Stimulated activated CD4-positive, alpha-beta T cell treated with anti-CD3 and anti-CD28 coated beads, Interleukin-2, amount 100 ng/mL, for 24 hours (primary cell): Measurements from ENCODE around the gene ATP11B.

Experiments
- DNase-seq, 2 donors: peaks; one replicate each; pipeline ENCODE4 v3.0.0-alpha.2; 2020

Gene ATP11B

GRCh38 chr3:182792901-182793662 is at the start of gene ATP11B:
Gene ATP11B (plus strand): TSS chr3:182793504. CDS start chr3:182793760, 256 bp downstream.
- DNase-seq: peak; percentile 79 to 81

DNA sequence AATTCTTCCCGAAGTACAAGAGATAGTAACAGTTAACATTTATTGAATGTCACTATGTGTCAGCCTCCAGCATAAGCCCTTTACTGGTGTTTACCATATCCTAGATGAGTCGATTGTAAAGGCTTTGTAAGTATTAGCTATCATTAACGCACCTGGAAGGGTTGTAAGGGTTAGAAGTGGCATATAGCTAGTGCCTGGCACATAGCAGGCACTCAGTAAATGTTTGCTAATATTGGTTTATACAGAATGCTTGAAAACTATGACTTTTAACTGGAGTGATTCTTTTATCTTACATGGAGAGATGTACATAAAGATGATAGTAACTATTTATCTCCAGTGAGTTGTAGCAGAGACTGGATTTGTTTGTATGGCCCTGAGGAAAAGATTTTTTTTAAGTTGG is 46.3 kb upstream of the ATP11B start:
- no peak for DNase-seq

- no peak for DNase-seq
Observed at GRCh38 chr3:182755308-182755707, 38.0 kb upstream of the ATP11B start.

DNA sequence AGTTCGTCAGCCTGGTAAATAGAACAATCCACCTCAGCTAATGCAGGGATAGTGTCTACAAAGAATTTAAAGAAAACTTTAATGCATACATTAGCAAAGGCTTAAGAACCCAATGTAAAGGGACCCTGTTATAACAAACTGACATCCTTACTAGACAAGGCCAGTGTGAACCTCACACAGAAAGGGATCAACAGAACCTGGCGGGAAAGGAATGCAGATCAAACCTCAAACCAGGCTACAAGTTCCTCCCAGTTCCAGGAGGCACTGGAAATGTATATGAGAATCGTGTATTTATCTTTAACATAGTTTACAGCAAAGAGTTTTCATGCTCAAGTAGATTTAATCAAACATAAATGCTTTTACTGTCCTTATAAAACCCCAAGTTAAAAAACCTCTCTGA is 37.6 kb upstream of the ATP11B start:
- DNase-seq: no peak

DNA sequence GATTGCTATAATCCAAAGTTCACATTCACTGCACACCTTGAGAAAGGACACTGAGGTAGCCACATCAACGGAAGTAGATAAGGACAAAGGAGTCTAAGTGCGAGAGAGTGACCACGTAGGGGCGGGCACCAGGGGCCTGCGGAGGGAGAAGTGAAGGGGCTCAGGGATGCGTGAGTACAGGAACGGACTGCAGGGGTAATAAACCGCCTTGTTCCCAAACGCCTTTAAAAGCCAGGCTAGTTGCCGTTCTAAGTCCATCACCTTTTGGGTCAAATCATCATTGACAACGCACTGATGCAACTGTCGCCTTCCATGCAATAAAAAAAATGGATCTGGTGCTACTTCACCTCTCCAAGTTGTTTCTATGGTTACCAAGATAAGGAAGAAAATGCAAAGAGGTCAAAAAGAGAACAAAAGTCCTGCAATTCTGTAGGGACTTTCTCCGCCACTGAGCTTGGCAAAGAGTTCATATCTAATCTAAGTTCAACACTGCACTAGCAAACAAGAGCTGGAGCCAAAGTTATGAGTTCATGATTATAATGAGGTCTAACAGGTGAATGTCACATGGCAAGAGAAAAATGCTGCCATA is 32.6 kb upstream of the ATP11B start:
- no peak for DNase-seq

DNA sequence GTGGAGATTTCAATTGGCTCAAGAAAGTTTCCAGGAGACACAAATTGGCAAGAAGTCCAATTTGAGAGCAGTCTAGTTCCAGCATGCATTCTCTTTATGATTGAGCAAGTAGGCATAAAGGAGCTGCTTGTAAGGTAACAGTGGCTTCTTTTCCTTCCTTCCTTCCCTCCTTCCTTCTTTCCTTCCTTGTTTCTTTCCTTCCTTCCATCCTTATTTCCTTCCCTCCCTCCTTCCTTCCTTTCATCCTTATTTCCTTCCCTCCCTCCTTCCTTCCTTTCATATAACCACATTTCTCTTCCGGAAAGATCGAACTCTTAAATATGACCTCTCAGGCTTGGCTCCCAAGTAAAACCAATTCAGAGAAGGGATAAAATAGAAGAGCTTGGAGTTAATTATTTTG is 29.4 kb upstream of the ATP11B start:
- DNase-seq: no peak

GRCh38 chr3:182765287-182765686 is 28.0 kb upstream of the ATP11B start:
- no peak for DNase-seq

GRCh38 chr3:182766099-182766498 is 27.2 kb upstream of the ATP11B start:
- DNase-seq: no peak

DNA sequence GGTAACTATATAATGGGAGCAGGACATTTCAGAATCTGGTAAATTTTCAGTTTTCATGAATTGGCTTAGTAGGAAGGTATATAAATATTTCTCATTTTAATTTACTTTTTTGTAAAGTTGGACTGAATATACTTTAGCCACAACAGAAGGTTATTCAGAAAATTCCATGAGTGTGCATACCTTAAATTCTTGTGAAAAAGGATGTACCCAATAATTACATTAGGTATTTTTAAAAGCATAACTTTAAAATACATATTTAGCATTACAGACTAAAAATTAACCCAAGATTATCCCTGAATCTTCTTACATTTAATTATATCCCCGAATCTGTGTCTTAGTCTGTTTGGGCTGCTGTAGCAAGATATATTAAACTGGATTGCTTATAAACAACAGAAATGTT is 24.9 kb upstream of the ATP11B start:
- DNase-seq: no peak

- no peak for DNase-seq
Observed at GRCh38 chr3:182769673-182770072, 23.6 kb upstream of the ATP11B start.

DNA sequence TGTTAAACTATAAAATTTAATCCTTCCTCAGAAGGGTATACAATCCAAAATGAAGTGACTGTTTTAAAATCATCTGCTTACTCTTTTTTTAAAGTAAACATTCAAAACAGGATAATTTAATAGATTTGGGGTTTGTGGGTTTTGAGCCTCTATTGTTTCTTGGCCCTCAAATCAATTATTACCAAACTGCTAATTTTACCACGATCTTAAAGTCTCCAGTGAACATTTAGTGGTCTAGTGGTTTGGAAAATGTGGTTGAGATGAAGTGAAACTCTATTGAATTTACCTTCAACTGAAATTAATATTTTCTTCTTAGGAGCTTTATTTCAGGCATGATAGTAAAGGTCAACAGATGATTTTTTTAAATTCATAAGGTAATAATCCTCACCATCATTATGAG is 11.2 kb upstream of the ATP11B start:
- no peak for DNase-seq

GRCh38 chr3:182783106-182783505 is 10.2 kb upstream of the ATP11B start:
- no peak for DNase-seq

DNA sequence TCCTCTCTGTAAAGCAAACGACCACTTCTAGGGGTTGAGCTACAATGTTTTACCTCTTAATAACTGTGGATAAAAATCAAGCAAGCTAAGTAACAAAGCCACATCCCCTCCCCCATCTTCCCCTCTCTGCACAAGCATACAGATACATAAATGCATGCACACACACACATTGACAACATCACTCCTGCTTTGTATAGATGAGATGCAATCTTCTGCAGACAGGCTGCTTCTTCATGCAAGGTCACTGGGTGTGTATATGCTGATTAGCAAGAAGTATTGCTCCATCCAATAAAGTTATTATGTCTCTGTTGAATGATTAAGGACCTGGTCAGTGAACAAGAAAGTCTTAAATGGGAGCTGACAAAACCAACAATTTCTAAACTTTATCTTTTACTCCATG is 8.8 kb upstream of the ATP11B start:
- DNase-seq: no peak

- no peak for DNase-seq
Observed at GRCh38 chr3:182785142-182785541, 8.2 kb upstream of the ATP11B start.

- DNase-seq: no peak
Observed at GRCh38 chr3:182785756-182786155, 7.5 kb upstream of the ATP11B start.

GRCh38 chr3:182786564-182787196 is 6.6 kb upstream of the ATP11B start:
- DNase-seq: no peak

DNA sequence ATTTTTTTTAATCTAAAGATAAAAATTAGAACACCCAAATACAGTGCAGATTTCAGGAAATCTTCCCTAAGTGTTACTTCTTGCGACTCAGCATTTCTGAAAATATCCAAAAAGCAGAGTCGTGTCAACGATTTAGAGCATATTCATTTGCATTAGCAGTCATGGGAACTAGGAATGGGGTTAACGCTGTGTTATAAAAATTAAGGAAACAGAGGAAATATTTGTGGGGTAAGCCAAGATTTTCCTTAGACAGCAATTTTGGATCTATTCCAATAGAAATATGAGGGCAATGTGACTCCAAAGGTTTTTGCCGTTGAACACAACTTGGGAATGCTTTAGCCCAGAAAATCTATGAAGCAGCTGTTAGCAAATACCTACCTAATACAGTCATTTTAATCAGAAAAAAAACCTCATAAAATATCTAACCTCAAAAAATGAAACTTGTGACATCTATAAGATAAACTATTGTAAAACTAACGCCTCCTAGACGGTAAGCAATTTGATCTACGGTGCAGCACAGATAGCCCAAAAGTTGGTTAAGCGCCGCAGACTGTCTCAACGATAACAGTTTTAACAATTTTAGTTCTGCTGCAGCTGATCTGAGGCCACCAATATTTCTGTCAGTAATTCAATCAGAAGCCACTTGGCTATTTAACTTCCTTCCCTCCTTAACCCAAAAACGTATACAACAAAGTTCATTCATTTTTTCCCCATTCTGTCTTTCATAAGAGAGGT is 5.8 kb upstream of the ATP11B start:
- DNase-seq: no peak

DNA sequence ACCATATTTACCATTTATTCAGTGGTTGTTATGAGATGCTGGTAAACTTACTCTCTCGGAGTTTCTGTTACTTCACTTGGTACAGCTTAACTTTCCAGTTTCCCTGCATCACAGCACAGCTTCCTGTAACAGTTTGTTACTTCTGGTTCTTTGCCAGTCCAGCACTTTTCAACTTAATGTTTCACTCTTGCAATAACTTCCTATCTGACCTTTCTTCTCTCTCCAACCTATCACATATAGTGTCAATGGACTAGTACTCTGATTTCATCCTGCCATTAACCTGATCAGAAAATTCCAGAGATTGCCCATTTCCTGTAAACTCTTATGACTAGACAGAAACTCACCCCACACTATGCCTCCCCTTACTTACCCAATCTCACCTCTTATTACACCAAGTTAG is 3.9 kb upstream of the ATP11B start:
- DNase-seq: no peak

DNA sequence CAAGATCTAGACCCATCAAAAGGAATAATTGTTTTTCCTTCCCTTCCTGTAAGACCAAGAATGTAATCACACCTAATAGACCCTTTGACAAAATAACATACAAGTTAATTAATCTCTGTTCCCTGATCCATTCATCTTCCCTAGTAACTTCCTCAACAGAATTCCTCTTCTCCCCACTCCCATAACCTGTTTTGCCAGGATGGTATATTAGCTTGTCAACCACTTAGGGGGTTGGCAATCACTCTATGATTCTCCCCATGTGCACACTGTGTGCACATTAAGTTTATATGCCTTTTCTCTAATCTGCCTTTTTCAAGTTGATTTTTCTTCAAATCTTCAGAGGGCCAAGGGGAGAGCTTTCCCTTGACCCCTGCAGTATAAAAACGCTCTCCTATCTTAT is 2.7 kb upstream of the ATP11B start:
- no peak for DNase-seq

GRCh38 chr3:182793663-182794454 is 555 bp downstream of the ATP11B start:
- DNase-seq: peak; percentile 47 to 57

GRCh38 chr3:182794455-182795388 is 1.4 kb downstream of the ATP11B start:
- no peak for DNase-seq

GRCh38 chr3:182795389-182795782 is 2.1 kb downstream of the ATP11B start:
- peak in 1 of 2 donors; percentile 8 for DNase-seq
